Endothelial cell of umbilical vein (primary cell): Measurements from ENCODE around the gene SERBP1. TPM values are rescaled to one million over a fixed set of nuclear protein-coding genes. Genes with fewer than 3 reads are reported as not detected.

ENCODE experiments used
- BruUV-seq: library from RNA; stranded (reverse); fragments of 400-500 nt; replicated peaks from 2 replicates; lab custom pipeline; 2021; lab: Mats Ljungman, UMichigan
- CTCF ChIA-PET: fragments of 300-600, 350-600 bp; sonication (Branson Sonifier 250); formaldehyde crosslinking; loops from one replicate; lab custom pipeline; 2021; ENCODE audit warnings: antibody characterized with exemption, inconsistent platforms; lab: Charles Lee
- POLR2A ChIA-PET: fragments of 300-600, 350-600 bp; sonication (Branson Sonifier 250); formaldehyde crosslinking; loops from one replicate; lab custom pipeline; 2021; ENCODE audit warnings: antibody characterized with exemption, inconsistent platforms; lab: Charles Lee
- DNase-seq: peaks from one replicate; pipeline ENCODE4 v3.0.0-alpha.2; 2011; ENCODE audit warnings: low read depth, low spot score
- FAIRE-seq: peaks from 2 replicates; lab custom pipeline; 2011; peaks lifted over from hg19 to GRCh38; lab: Jason Lieb, UNC
- H2AFZ ChIP-seq: 2 replicates; pipeline ENCODE4 v1.6.0; 2012; ENCODE audit warnings: low read depth, low read length, control low read depth, inconsistent platforms
- H3K27ac ChIP-seq: 2 replicates; pipeline ENCODE4 v1.5.1; 2011; ENCODE audit warnings: low read depth, mild to moderate bottlenecking, control low read depth, low read length, moderate library complexity; ENCODE audit not compliant: insufficient read depth
- H3K27me3 ChIP-seq, 2 experiments: 2 replicates each; pipeline versions ENCODE4 v1.6.0 to v1.6.1; 2011; ENCODE audit warnings: low read length in 2 of 2, mixed read lengths in 1 of 2; ENCODE audit not compliant: control insufficient read depth in 2 of 2, insufficient read depth in 2 of 2
- H3K36me3 ChIP-seq, 2 experiments: 2 replicates in 1 of 2; 3 replicates in 1 of 2; pipeline ENCODE4 v1.5.1; 2011; ENCODE audit warnings: low read length in 2 of 2, mild to moderate bottlenecking in 1 of 2, moderate library complexity in 1 of 2; ENCODE audit not compliant: control insufficient read depth in 2 of 2, insufficient read depth in 2 of 2; ENCODE audit errors: extremely low read depth in 1 of 2
- H3K4me1 ChIP-seq: 3 replicates; pipeline ENCODE4 v1.5.1; 2011; ENCODE audit warnings: mild to moderate bottlenecking, low read length; ENCODE audit not compliant: control insufficient read depth, insufficient read depth; ENCODE audit errors: extremely low read depth
- H3K4me2 ChIP-seq: 2 replicates; pipeline ENCODE4 v1.6.1; 2011; ENCODE audit warnings: low read length, control low read depth, mixed read lengths; ENCODE audit not compliant: insufficient read depth
- H3K4me3 ChIP-seq, 3 experiments: fragments of 200-600 bp in 1 of 3; sonication (generic), shearing (Covaris generic) in 1 of 3; replicated peaks in 1 of 3; 2 replicates each; pipeline ENCODE4 v1.5.1; 2011 to 2016; ENCODE audit warnings: control low read depth in 3 of 3, low read length in 3 of 3, mild to moderate bottlenecking in 2 of 3, inconsistent platforms in 1 of 3, low read depth in 1 of 3, moderate library complexity in 1 of 3; ENCODE audit not compliant: insufficient read depth in 1 of 3
- H3K79me2 ChIP-seq: 2 replicates; pipeline ENCODE4 v1.6.0; 2012; ENCODE audit warnings: low read length, inconsistent platforms; ENCODE audit not compliant: control insufficient read depth, insufficient read depth
- H3K9ac ChIP-seq: replicated peaks from 2 replicates; pipeline ENCODE3; 2011; ENCODE audit warnings: low read length, control low read depth; ENCODE audit not compliant: insufficient read depth; ENCODE audit errors: extremely low read depth
- H3K9me1 ChIP-seq: replicated peaks from 3 replicates; pipeline ENCODE4 v1.6.0; 2011; ENCODE audit warnings: mild to moderate bottlenecking, low read length; ENCODE audit not compliant: control insufficient read depth, insufficient read depth; ENCODE audit errors: extremely low read depth
- H3K9me3 ChIP-seq: replicated peaks from 2 replicates; pipeline ENCODE4 v1.5.1; 2012; ENCODE audit warnings: low read length, inconsistent platforms; ENCODE audit not compliant: control insufficient read depth, insufficient read depth
- H4K20me1 ChIP-seq: replicated peaks from 2 replicates; pipeline ENCODE3; 2011; ENCODE audit warnings: mild to moderate bottlenecking, low read length; ENCODE audit not compliant: control insufficient read depth, insufficient read depth; ENCODE audit errors: extremely low read depth
- CTCF ChIP-seq, 2 donors: IDR thresholded peaks; 1 replicate in 1 of 2; 2 replicates in 1 of 2; pipeline ENCODE4 v1.5.1; 2011; ENCODE audit warnings: low read length in 2 of 2, mild to moderate bottlenecking in 2 of 2, moderate library complexity in 2 of 2, control low read depth in 1 of 2, inconsistent platforms in 1 of 2, low read depth in 1 of 2; ENCODE audit not compliant: insufficient read depth in 1 of 2; ENCODE audit errors: extremely low read depth in 1 of 2
- EZH2 ChIP-seq: IDR thresholded peaks from 2 replicates; pipeline ENCODE4 v1.6.1; 2012; ENCODE audit warnings: borderline replicate concordance, low read depth, mild to moderate bottlenecking, moderate library complexity, low read length, inconsistent platforms; ENCODE audit not compliant: severe bottlenecking
- FOS ChIP-seq: IDR thresholded peaks from 2 replicates; pipeline ENCODE4 v1.6.1; 2011; ENCODE audit warnings: mild to moderate bottlenecking, low read length, moderate library complexity, borderline replicate concordance; ENCODE audit not compliant: insufficient read depth
- GATA2 ChIP-seq: IDR thresholded peaks from 2 replicates; pipeline ENCODE4 v1.7.0; 2011; ENCODE audit warnings: low read depth, mild to moderate bottlenecking, moderate library complexity, mixed read lengths, low read length; ENCODE audit not compliant: insufficient read length, insufficient read depth
- JUN ChIP-seq: IDR thresholded peaks from 2 replicates; pipeline ENCODE4 v1.6.1; 2011; ENCODE audit warnings: borderline replicate concordance, low read depth; ENCODE audit not compliant: insufficient read length, insufficient read depth
- MYC ChIP-seq: IDR thresholded peaks from one replicate; pipeline ENCODE4 v1.6.1; 2011; ENCODE audit warnings: mild to moderate bottlenecking, low read depth, low read length
- POLR2A ChIP-seq: IDR thresholded peaks from 2 replicates; pipeline ENCODE4 v1.6.1; 2012; ENCODE audit warnings: low read depth, mild to moderate bottlenecking, control low read depth, low read length
- POLR2AphosphoS5 ChIP-seq: IDR thresholded peaks from 2 replicates; pipeline ENCODE4 v1.6.1; 2012; ENCODE audit warnings: low read depth, mild to moderate bottlenecking, control low read depth, low read length, moderate library complexity; ENCODE audit not compliant: insufficient read depth
- dilution Hi-C: fragments of 300-500 bp; cut with MboI; formaldehyde crosslinking; loops from one replicate; pipeline ENCODE4 v1.15.0; 2019; ENCODE audit warnings: low sequenced_read_pairs; ENCODE audit not compliant: extremely low pct_ligation_motif_present
- intact Hi-C: fragments of 100-400 bp; cut with micrococcal nuclease; formaldehyde crosslinking; loops from one replicate; pipeline ENCODE4 v1.10.0; 2022
- polyA plus RNA-seq, 4 experiments: library from polyadenylated mRNA; depleted of rRNA in 3 of 4; stranded (reverse) in 3 of 4; unstranded in 1 of 4; fragments of >200 nt; gene quantifications; 2 replicates each; pipeline versions ENCODE4 v1.2.1 to v1.2.3, GENCODE V29; 2011 to 2012; ENCODE audit warnings: missing spikeins in 1 of 4
- total RNA-seq: library from RNA; stranded (reverse); gene quantifications from 2 replicates; pipeline ENCODE4 v1.2.3, GENCODE V29; 2021
- TF ChIP-seq, protein P1 (sequence below): IDR thresholded peaks from 2 replicates; pipeline ENCODE4 v1.6.1; 2011; ENCODE audit not compliant: insufficient read depth, insufficient read length

SERBP1 gene
- total and polyA plus RNA-seq, 2 donors (not counting 3 experiments of a cell fraction or from before 2014, with no cell fraction given), result 145 to 293 TPM

- Histone ChIP-seq H3K9ac (no peak overlapping the region), H3K36me3 (no peaks in the 10 kb centered on the region), H3K79me2 (peaks cover 14% of the 10 kb centered on the region), H3K4me3 (no peak overlapping the region), H3K9me1 (no peaks in the 10 kb centered on the region), H3K27me3 (no peaks in the 10 kb centered on the region), H3K27ac (no peak overlapping the region), H3K9me3 (no peaks in the 10 kb centered on the region), H3K4me2 (no peak overlapping the region), H2AFZ (no peak overlapping the region), H3K4me1 (peaks cover 6% of the 10 kb centered on the region), H4K20me1 (peaks cover 3% of the 10 kb centered on the region)
- DNase-seq (no peak), FAIRE-seq (no peak)
- intact Hi-C loops, result no loop called here
- no TSS peak for BruUV-seq
- dilution Hi-C loops, result no loop called here
- ChIA-PET POLR2A (no interaction called here), CTCF (no interaction called here)
- TF ChIP-seq EZH2 (no peak), MYC (no peak), GATA2 (no peak), JUN (no peak)
- TF ChIP-seq, protein P1, sequence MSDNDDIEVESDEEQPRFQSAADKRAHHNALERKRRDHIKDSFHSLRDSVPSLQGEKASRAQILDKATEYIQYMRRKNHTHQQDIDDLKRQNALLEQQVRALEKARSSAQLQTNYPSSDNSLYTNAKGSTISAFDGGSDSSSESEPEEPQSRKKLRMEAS, result no peak
These were observed 3.6 kb upstream of the SERBP1 start for GRCh38 chr1:67433837-67434236.

GRCh38 chr1:67432745-67433144 is 2.5 kb upstream of the SERBP1 start:
- Histone ChIP-seq H3K36me3 (no peaks in the 10 kb centered on the region), H3K9me1 (no peaks in the 10 kb centered on the region), H3K27ac (no peak overlapping the region), H4K20me1 (peaks cover 14% of the 10 kb centered on the region), H2AFZ (no peak overlapping the region), H3K27me3 (no peaks in the 10 kb centered on the region), H3K9ac (no peak overlapping the region), H3K79me2 (peaks cover 25% of the 10 kb centered on the region), H3K4me3 (no peak overlapping the region), H3K9me3 (no peaks in the 10 kb centered on the region), H3K4me2 (no peak overlapping the region), H3K4me1 (peaks cover 8% of the 10 kb centered on the region)
- no peak for TF ChIP-seq MYC
- no peak for TF ChIP-seq EZH2
- TF ChIP-seq, protein P1, result no peak
- no peak for TF ChIP-seq POLR2A
- no peak for TF ChIP-seq FOS
- TF ChIP-seq POLR2AphosphoS5, result no peak
- no peak for TF ChIP-seq CTCF (IDR thresholded peaks at IDR 0.05; ENCODE audit: extremely low read depth in 1 of 2, insufficient read depth in 1 of 2, low read depth in 1 of 2, low read length in 2 of 2)
- no peak for TF ChIP-seq JUN
- no peak for TF ChIP-seq GATA2
- POLR2A ChIA-PET, result no interaction called here
- dilution Hi-C loops, result no loop called here
- CTCF ChIA-PET, result interaction anchor here (0.7 to 5.0 kb wide), 3 partner anchors 8 to 68 kb away, joined by 3 to 47 read pairs (median 6); no protein-coding TSS in a partner anchor
- FAIRE-seq, result no peak
- no peak for DNase-seq
- intact Hi-C loops, result no loop called here
- BruUV-seq, result no TSS peak
